GM19324 (cell line): ENCODE data around the gene EPHX1.

ENCODE experiments used
- ATAC-seq: cut with Tn5 transposase; IDR thresholded peaks from one replicate; pipeline ENCODE4 v1.9.1; 2021; ENCODE audit warnings: mild to moderate bottlenecking, moderate library complexity; ENCODE audit not compliant: unreplicated experiment, low FRiP score

Gene EPHX1

DNA sequence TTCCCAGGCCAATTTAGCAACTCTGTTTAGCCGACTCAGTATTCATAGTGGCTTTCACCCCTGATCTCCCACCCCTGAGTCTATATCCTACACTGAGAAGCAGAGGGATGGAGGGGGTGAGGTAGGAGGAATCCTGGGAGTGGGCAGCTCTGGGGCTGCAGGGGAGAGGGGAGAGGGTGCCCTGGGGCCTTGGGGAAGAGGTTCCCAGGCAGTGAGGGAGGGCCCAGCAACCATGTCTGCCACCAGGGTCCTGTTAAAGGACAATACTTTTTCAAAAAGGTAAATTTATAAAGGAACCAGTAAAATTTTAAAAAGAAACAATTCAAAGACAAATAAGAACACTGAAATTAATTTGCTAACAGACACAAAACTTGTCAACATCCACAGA, 30.3 kb downstream of the EPHX1 start:
- no peak for ATAC-seq

DNA sequence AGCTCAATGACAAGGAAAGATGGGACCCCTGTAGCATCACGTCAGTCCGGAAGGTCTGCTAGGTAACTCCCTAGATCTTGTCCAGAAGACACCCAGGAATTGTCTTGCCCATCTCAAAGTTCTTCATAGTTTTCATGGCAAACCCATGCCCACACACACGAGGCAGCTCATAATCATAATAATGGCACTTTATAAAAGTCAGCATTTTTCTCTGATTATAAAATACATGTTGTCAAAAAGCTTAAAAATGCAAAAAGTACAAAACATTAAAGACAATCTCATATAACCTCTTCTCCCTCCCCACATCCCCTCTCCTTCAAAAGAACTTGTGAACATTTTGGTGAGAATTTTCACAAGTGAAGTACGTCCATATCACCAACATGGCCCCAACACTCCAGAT, 30.8 kb downstream of the EPHX1 start:
- no peak for ATAC-seq

DNA sequence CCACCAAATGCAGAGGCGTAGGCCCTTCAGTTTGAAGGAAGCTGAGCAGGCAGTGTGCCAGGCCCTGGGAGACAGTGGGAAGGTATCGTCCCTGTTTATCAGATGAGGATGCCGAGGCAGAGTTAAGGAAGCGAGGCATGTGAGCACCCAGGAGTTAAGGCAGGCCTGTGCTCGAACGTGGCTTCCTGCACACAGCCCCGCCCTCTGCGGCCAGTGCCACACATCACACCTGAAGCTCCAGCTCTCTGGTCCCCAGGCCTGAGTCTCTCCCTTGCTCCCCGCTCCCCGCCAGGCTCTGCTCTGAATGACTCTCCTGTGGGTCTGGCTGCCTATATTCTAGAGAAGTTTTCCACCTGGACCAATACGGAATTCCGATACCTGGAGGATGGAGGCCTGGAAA, 32.1 kb downstream of the EPHX1 start:
- no peak for ATAC-seq

- ATAC-seq: no peak
Observed at GRCh38 chr1:225842788-225843425, 33.0 kb downstream of the EPHX1 start.

- no peak for ATAC-seq
Observed at GRCh38 chr1:225843426-225843795, 33.5 kb downstream of the EPHX1 start.

GRCh38 chr1:225844236-225845061, 34.5 kb downstream of the EPHX1 start:
- no peak for ATAC-seq

DNA sequence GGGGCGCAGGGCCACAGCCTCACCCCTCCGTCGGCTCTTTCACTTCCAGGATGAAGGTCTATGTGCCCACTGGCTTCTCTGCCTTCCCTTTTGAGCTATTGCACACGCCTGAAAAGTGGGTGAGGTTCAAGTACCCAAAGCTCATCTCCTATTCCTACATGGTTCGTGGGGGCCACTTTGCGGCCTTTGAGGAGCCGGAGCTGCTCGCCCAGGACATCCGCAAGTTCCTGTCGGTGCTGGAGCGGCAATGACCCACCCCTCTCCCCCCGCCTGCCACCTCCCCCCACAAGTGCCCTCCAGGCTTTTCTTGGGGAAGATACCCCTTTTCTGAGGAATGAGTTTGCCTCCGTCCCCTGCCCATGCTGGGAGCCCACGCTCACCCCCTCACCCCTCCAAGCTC, 35.2 kb downstream of the EPHX1 start:
- ATAC-seq: no peak

GRCh38 chr1:225845571-225846259, 35.8 kb downstream of the EPHX1 start:
- ATAC-seq: no peak

- ATAC-seq: no peak
Observed at GRCh38 chr1:225846331-225847310, 36.7 kb downstream of the EPHX1 start.

- ATAC-seq: peak; percentile 2
Observed at GRCh38 chr1:225847610-225848009, 37.7 kb downstream of the EPHX1 start.

DNA sequence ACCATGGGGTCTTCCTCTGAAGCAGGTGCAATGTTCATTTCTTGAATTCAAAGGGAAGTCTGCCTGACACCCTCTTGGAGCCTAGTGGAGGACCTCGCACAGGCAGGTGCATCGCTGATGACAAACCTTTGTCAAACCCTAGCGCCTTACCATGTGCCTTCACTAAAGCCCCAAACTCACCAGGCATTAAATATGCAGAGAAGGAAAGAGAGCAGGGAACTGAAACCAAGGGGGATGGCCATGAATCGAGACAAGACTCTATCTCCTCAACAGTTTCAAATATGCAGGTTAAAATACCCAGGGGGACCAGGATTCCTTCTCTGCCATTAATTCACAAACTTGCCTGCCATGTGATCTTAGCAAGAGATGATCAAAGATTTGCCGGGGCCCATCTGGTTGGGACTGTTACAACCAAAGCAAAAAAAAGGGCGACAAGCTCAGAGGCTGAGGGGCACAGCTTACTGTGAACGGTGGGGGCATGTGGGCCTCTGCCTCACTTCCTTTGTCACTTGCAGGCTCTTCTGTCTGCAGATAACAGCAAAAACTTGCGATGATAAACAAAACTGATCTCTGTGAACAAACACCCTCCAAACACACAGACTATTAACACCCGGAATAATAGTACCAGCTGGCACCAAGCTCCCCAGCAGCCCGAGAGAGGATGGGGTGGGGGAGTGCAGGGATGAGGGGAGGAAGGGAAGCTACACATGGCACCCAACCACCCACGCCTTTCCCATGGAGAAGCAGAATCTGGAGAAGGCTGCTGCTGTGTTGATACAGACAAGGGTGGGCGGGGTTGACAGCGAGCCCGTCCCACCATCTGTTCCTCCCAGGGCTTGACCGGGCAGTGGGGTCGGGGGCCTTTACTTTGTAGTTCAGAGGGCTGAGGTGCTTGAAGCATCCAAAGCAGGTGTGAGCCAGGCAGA, 38.4 kb downstream of the EPHX1 start:
- ATAC-seq: peak; percentile 56

- no peak for ATAC-seq
Observed at GRCh38 chr1:225849925-225850324, 40.0 kb downstream of the EPHX1 start.

GRCh38 chr1:225850370-225850769, 40.4 kb downstream of the EPHX1 start:
- no peak for ATAC-seq

DNA sequence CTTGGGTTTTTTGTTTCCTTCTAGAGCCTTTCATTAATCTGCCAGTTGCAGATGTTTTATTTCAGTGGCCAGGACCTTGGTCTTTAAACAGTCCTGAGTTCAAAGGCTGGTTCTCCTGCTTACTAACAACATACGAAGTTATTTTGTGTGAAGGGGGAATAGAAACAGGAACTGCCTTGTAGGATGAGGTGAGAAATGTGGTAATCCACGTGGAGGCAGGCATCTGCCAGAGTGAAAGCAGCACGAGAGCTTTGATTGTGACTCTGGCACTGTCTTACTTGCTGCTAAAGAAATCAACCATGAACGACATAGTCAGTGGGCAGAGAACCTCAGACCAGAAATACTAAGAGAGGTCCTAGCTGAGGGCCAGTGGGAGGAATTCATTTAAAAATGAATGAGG, 41.9 kb downstream of the EPHX1 start:
- ATAC-seq: no peak

DNA sequence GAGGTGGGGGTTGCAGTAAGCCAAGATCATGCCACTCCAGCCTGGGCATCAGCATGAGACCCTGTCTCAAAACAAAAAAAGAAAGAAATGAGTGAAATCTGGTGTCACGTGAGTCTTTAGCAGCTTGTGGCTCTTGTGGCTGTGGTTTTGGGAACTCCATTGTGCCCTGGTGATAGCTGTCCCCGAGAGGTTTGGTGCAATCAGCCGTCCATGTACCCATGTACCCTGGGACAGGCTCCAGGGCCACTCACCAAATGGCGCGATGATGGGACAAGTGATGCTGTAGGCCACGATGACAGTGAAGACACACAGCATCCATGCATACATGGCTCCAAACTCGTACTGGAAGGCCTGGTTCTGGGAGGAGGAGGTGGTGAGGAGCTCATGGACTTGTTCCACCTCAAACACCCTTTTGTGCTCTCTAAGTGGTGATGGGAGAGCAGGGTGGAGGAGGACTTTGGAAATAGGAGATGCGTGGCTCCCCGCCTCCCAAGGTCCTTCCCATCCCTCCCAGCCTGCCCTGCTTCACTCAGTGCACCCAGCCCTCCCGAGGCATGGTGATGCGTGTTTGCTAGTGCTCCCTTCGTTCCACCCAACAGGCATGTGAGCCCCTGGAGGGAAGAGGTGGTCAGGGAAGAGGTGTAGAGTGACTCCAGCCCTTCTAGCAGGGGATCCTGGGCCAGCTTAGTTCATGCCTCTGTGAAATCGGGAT, 42.6 kb downstream of the EPHX1 start:
- ATAC-seq: no peak

GRCh38 chr1:225853441-225853840, 43.5 kb downstream of the EPHX1 start:
- ATAC-seq: no peak

GRCh38 chr1:225855503-225856300, 45.8 kb downstream of the EPHX1 start:
- ATAC-seq: no peak

DNA sequence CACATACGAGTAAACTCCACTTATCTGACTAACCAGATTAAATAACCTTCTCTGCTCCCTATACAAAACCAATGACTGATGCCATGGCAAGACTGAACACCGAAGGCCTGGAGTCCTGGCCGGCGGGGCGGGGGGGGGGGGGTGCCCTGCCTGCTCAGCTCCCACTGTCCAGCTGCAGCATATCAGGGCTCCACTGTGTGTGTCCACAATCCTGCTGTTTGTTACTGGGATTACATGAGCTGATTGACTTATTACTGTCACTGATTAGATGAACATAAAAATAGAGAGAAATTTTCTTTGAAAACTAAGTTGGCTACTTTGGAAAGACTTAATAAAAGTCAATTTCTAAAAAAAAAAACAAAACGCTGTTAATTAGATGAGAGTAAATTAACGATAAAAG, 47.3 kb downstream of the EPHX1 start:
- no peak for ATAC-seq
